ENCODE data around the gene USP27X. TPM values are rescaled to one million over a fixed set of nuclear protein-coding genes. Genes with fewer than 3 reads are reported as not detected.

Gene USP27X
- total and polyA plus RNA-seq, 2 of the 8 experiments (the other 6 are each of a cell fraction or from before 2014, with no cell fraction given): 3.8 to 4.7 TPM

GRCh38 chrX:49868739-49869138 is 10.5 kb upstream of the USP27X start:
- H3K56ac ChIP-seq (replicated peaks; ENCODE audit: insufficient read length, low read depth, low read length): no peak overlapping the region
- no peak overlapping the region for H2BK20ac ChIP-seq (ENCODE audit: low read length)
- no peaks in the 10 kb centered on the region for H3K4me1 ChIP-seq (replicated peaks in 1 of 4; ENCODE audit: control insufficient read depth in 3 of 4, insufficient read depth in 4 of 4, low read length in 3 of 4)
- no peak overlapping the region for H3K9ac ChIP-seq (replicated peaks in 1 of 4; ENCODE audit: extremely low read depth in 1 of 4, low read depth in 3 of 4, low read length in 3 of 4)
- ChIA-PET POLR2A (ENCODE audit: partially characterized antibody) (no interaction called here), CTCF (ENCODE audit: partially characterized antibody) (interaction anchor here (3.0 kb wide), 1 partner anchor 10 kb away, joined by 11 read pairs; the partner anchor contains the start of gene USP27X)
- no peak for DNase-seq (ENCODE audit: low read depth in 1 of 2, low spot score in 2 of 2)
- no peaks in the 10 kb centered on the region for H3K79me1 ChIP-seq (ENCODE audit: low read depth, low read length)
- H4K91ac ChIP-seq (replicated peaks; ENCODE audit: insufficient read length, low read length): no peak overlapping the region
- no peak for FAIRE-seq
- no peak overlapping the region for H4K5ac ChIP-seq (ENCODE audit: insufficient read length, low read depth, low read length)
- no peak overlapping the region for H3K18ac ChIP-seq (ENCODE audit: extremely low read depth, low read length)
- H3K14ac ChIP-seq (ENCODE audit: insufficient read length): no peak overlapping the region
- no peak overlapping the region for H2AK5ac ChIP-seq (ENCODE audit: low read depth, low read length)
- no peaks in the 10 kb centered on the region for H3K36me3 ChIP-seq (ENCODE audit: control insufficient read depth in 2 of 4, insufficient read depth in 4 of 4, low read length in 3 of 4)
- no peak overlapping the region for H3K4me2 ChIP-seq (ENCODE audit: insufficient read depth in 1 of 2, low read depth in 2 of 2, low read length in 2 of 2)
- no peak overlapping the region for H3K27ac ChIP-seq (ENCODE audit: low read depth, low read length)
- H3K23me2 ChIP-seq (ENCODE audit: low read depth, low read length): no peaks in the 10 kb centered on the region
- H3K9me3 ChIP-seq (ENCODE audit: insufficient read depth in 2 of 2, low read depth in 1 of 2, low read length in 1 of 2): no peaks in the 10 kb centered on the region
- H3K4ac ChIP-seq (replicated peaks; ENCODE audit: insufficient read length, low read depth, low read length): no peak overlapping the region
- no peak overlapping the region for H2BK5ac ChIP-seq (ENCODE audit: low read depth, low read length)
- no peak overlapping the region for H2BK15ac ChIP-seq (ENCODE audit: low read length)
- H4K8ac ChIP-seq (ENCODE audit: extremely low read depth, insufficient read depth, low read length): no peak overlapping the region
- no peak overlapping the region for H2BK120ac ChIP-seq (replicated peaks; ENCODE audit: low read depth, low read length)
- H2BK12ac ChIP-seq (ENCODE audit: low read depth, low read length): no peak overlapping the region
- no peak overlapping the region for H3K23ac ChIP-seq (ENCODE audit: insufficient read length)
- no peak overlapping the region for H3K4me3 ChIP-seq (ENCODE audit: extremely low read depth in 1 of 4, insufficient read depth in 2 of 4, low read depth in 3 of 4, low read length in 4 of 4)
- H3K27me3 ChIP-seq (replicated peaks in 1 of 4; ENCODE audit: control insufficient read depth in 3 of 4, extremely low read depth in 1 of 4, insufficient read depth in 3 of 4, low read length in 3 of 4): no peaks in the 10 kb centered on the region
- H3K79me2 ChIP-seq (ENCODE audit: control insufficient read depth in 1 of 2, insufficient read depth in 2 of 2, low read length in 2 of 2): no peaks in the 10 kb centered on the region
- WGBS, 2 experiments (ENCODE audit: extremely low coverage in 1 of 2, insufficient coverage in 1 of 2, insufficient read length in 1 of 2, insufficient replicate concordance in 2 of 2, low coverage in 1 of 2, low lambda C conversion rate in 2 of 2, missing lambda C conversion rate in 1 of 2): 100% methylated on average over 1 of the region's 1 CpG; no CpG with 5 or more reads in 1 of the 2 experiments
- no peak overlapping the region for H2AFZ ChIP-seq (ENCODE audit: low read length)
- no peaks in the 10 kb centered on the region for H4K20me1 ChIP-seq (replicated peaks in 1 of 2; ENCODE audit: control insufficient read depth in 1 of 2, insufficient read depth in 2 of 2, low read length in 2 of 2)
- TF ChIP-seq MAFK (IDR thresholded peaks at IDR 0.05; ENCODE audit: low read depth, low read length): no peak
- TF ChIP-seq RBBP5 (IDR thresholded peaks at IDR 0.05; ENCODE audit: borderline replicate concordance, low read depth, low read length): no peak
- no peak for TF ChIP-seq POU5F1 (IDR thresholded peaks at IDR 0.05; ENCODE audit: low read depth, low read length)
- TF ChIP-seq CEBPB (IDR thresholded peaks at IDR 0.05; ENCODE audit: low read depth, low read length): no peak
- TF ChIP-seq NRF1 (IDR thresholded peaks at IDR 0.05; ENCODE audit: low read depth, low read length): no peak
- TF ChIP-seq POLR2AphosphoS5 (IDR thresholded peaks at IDR 0.05; ENCODE audit: low read depth, low read length): no peak
- no peak for TF ChIP-seq TBP (IDR thresholded peaks at IDR 0.05; ENCODE audit: low read depth, low read length)
- TF ChIP-seq JUN (IDR thresholded peaks at IDR 0.05; ENCODE audit: low read depth, low read length): no peak
- no peak for TF ChIP-seq SRF (IDR thresholded peaks at IDR 0.05; ENCODE audit: low read depth, low read length)
